ENCODE measurements around the gene RNF168. TPM values are rescaled to one million over a fixed set of nuclear protein-coding genes. Genes with fewer than 3 reads are reported as not detected.

RNF168 gene
- total RNA-seq, 1 experiment from 2014 or later, result 25.1 TPM

GRCh38 chr3:196419386-196419785 lies 84.2 kb downstream of the RNF168 start:
- H3K9me2 ChIP-seq (ENCODE audit: insufficient read depth), result no peaks in the 10 kb centered on the region
- H3K4me3 ChIP-seq (replicated peaks in 1 of 2; ENCODE audit: low read depth in 1 of 2, low read length in 2 of 2), result no peak overlapping the region
- H3K79me2 ChIP-seq (ENCODE audit: insufficient read depth, low read length), result peaks cover 90% of the 10 kb centered on the region
- no TSS peak for BruUV-seq (replicated peaks)
- ChIA-PET POLR2A (no interaction called here), RAD21 (ENCODE audit: low non-redundant PET in 1 of 2, low total read pairs in 2 of 2, uncharacterized antibody in 2 of 2, unreplicated experiment in 2 of 2) (no interaction called here), CTCF (no interaction called here)
- no peaks in the 10 kb centered on the region for H3K27me3 ChIP-seq (ENCODE audit: insufficient read depth, low read length)
- H3K27ac ChIP-seq (ENCODE audit: low read depth, low read length), result no peak overlapping the region
- intact Hi-C loops (cut with micrococcal nuclease), result no loop called here
- no peak overlapping the region for H2AFZ ChIP-seq (ENCODE audit: low read depth, low read length, poor library complexity, severe bottlenecking)
- TF ChIP-seq ATF3 (IDR thresholded peaks at IDR 0.05), result no peak
- no peak overlapping the region for H3K9ac ChIP-seq (ENCODE audit: low read length)
- H3K4me2 ChIP-seq (ENCODE audit: low read length), result no peak overlapping the region
- no peak for ATAC-seq
- DNase-seq (ENCODE audit: low read depth, low spot score), result no peak
- no peaks in the 10 kb centered on the region for H3K4me1 ChIP-seq (ENCODE audit: control insufficient read depth in 1 of 2, insufficient read depth in 2 of 2, low read length in 2 of 2)
- no peaks in the 10 kb centered on the region for H3K36me3 ChIP-seq (ENCODE audit: control insufficient read depth in 1 of 2, insufficient read depth in 2 of 2, low read length in 2 of 2)
- H4K20me1 ChIP-seq (ENCODE audit: insufficient read depth), result no peaks in the 10 kb centered on the region; the same call in 1 of the 2 replicates
- no peaks in the 10 kb centered on the region for H3K9me3 ChIP-seq (ENCODE audit: control insufficient read depth in 1 of 2, insufficient read depth in 1 of 2, low read depth in 1 of 2, low read length in 2 of 2)

Other genes with a start within 250 kb of the RNF168 start
- gene PCYT1A, start 216.0 kb downstream of the RNF168 start, total RNA-seq (2021; ENCODE audit: unreplicated experiment), result 32.1 TPM
- gene DYNLT2B, start 185.5 kb downstream of the RNF168 start, total RNA-seq (2021; ENCODE audit: unreplicated experiment), result 9.7 TPM
- gene TM4SF19, start 165.4 kb downstream of the RNF168 start, total RNA-seq (2021; ENCODE audit: unreplicated experiment), result 1.2 TPM
- gene UBXN7, start 71.3 kb downstream of the RNF168 start, total RNA-seq (2021; ENCODE audit: unreplicated experiment), result 67.0 TPM
- not detected for gene SMCO1, start 11.6 kb upstream of the RNF168 start, total RNA-seq (2021; ENCODE audit: unreplicated experiment)
- 14.8 TPM for gene WDR53, start 64.8 kb upstream of the RNF168 start, total RNA-seq (2021; ENCODE audit: unreplicated experiment)
- 23.2 TPM for gene FBXO45, start 64.9 kb upstream of the RNF168 start, total RNA-seq (2021; ENCODE audit: unreplicated experiment)
- 0.12 TPM for gene NRROS, start 135.9 kb upstream of the RNF168 start, total RNA-seq (2021; ENCODE audit: unreplicated experiment)
- 2.7 TPM for gene CEP19, start 208.5 kb upstream of the RNF168 start, total RNA-seq (2021; ENCODE audit: unreplicated experiment)
- 27.2 TPM for gene PIGX, start 208.6 kb upstream of the RNF168 start, total RNA-seq (2021; ENCODE audit: unreplicated experiment)
- gene PAK2, start 236.1 kb upstream of the RNF168 start, total RNA-seq (2021; ENCODE audit: unreplicated experiment), result 69.6 TPM